HG02870 (cell line): ENCODE results near the gene UVRAG.

Experiments used
- ATAC-seq: cut with Tn5 transposase; IDR thresholded peaks from one replicate; pipeline ENCODE4 v1.9.1; 2021; ENCODE audit warnings: mild to moderate bottlenecking, moderate library complexity; ENCODE audit not compliant: unreplicated experiment

The UVRAG gene

GRCh38 chr11:76086743-76087635 is 272.0 kb downstream of the UVRAG start:
- no peak for ATAC-seq

DNA sequence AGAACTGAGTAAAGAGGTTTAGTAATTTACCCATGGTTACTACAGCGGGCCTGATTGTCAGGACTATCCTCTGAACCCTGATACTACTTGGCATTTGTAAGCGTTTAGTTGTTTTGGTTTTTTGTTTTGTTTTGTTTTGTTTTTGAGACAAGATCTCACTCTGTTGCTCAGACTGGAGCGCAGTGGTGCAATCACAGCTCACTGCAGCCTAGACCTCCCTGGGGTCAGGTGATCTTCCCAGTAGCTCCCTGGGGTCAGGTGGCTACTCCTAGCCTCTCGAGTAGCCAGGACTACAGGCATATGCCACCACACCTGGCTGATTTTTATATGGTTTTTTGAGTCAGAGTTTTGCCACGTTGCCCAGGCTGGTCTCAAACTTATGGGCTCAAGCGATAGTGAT is 272.7 kb downstream of the UVRAG start:
- ATAC-seq = no peak

DNA sequence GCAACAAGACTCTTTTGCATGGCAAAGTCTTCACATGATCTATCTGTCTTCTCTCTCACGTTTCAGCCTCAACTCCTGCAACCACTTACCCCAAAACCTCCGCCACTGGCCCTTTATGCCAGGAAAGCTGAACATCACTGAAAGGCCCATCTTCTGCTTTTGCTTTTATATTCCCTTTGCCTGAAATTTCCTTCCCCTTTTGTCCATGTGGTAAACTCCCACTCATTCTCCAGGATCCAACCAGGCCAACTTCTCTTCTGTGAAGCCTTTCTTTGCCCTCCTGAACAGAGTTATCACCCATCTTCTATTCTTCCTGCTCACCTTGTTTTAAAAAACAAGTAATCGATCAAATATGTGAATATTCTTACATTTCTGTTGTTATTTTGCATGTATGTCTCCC is 273.5 kb downstream of the UVRAG start:
- ATAC-seq = no peak

- no peak for ATAC-seq
These were observed 275.2 kb downstream of the UVRAG start for GRCh38 chr11:76090174-76090573.

GRCh38 chr11:76090821-76091220 is 275.8 kb downstream of the UVRAG start:
- ATAC-seq = no peak

DNA sequence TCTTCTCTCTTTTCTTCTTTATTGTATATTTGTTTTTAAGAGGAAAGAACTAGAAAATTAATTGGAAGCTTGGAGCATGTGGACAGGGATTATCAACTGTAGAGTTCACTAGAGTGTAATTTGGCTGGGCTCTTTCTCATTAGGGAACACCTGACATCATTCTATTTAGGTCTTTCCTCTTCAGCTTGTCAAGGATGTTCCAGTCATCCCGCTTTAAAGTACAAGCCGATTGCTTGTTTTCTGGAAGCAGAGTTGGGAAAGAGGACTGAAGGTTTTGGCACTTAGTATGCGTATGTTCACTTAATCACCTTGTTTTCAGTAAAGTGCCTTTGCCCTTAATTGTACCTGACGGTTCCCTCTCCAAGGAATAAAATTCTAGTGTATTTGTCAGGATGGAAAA is 279.7 kb downstream of the UVRAG start:
- ATAC-seq = no peak

DNA sequence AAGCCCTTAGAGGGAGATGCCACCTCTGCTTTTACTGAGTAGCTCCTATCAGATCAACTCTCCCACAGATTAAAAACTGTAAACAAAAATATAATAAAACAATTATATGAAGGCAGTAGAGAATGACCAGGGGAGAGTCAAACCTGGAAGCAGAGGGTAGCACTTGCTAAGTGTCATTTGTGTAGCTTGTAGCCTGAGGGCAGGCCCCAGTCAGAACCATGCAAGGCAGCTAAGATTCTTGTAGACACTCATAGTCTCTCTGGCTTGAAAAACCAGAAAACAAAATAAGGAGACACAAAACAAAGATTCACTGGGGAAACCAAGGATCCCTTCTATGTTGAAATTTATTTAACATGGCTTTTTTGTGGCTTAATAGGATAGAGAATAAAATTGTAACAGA is 280.9 kb downstream of the UVRAG start:
- ATAC-seq = no peak

DNA sequence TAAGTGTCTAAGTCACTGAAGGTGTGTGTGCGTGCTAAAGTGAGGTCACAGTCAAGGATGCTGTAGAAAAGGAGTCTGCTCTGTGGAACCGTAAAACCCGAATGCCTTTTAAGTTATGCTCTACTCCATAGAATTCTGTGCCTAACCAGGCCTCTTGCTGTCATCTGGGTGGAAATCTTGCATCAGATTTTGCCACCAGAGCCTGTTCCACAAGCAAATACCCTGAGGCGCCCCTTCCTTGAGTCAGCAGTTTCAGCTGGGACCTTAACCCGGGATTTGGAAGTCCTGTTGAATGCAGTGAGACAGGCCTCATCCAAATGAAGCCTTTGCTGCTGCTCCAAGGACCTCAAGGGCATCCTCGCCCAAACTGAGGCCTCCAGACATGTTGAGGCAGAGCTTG is 281.5 kb downstream of the UVRAG start:
- no peak for ATAC-seq

GRCh38 chr11:76102802-76103201 is 287.8 kb downstream of the UVRAG start:
- no peak for ATAC-seq

DNA sequence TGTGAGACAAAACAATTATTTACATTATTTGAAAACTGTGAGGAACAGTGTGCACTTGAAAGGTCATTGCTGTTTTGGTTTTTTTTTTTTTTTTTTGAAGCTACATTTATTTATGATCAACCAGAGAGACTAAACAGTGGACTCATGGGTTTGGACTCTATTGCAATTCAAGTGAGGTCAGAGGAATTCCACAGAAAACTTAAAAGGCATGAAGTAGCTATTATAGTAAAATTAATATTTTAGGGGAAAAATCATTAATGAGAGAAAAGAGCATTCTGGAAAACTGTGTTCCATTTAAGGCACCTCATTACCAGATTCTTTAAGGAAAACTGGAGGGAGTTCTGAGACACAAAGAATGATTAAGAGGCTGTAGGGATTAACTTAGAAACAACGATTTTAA is 288.4 kb downstream of the UVRAG start:
- no peak for ATAC-seq

DNA sequence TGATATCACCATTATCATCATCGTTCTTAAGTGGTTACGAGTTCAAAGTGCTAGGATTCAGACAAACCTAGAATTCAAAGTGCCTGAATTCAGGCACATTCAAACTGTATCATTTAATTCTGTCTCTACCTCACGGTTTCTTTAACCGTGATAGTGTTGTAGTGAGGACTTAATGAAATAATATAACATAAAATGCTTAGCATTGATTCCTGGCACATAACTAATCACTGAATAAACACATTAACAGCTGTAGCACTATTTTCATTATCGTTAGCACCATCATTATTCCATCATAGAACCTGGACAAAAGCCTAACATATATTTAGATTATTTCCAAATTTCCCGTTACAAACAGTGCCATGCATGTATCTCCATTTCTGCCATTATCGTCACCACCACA is 289.3 kb downstream of the UVRAG start:
- ATAC-seq = no peak

DNA sequence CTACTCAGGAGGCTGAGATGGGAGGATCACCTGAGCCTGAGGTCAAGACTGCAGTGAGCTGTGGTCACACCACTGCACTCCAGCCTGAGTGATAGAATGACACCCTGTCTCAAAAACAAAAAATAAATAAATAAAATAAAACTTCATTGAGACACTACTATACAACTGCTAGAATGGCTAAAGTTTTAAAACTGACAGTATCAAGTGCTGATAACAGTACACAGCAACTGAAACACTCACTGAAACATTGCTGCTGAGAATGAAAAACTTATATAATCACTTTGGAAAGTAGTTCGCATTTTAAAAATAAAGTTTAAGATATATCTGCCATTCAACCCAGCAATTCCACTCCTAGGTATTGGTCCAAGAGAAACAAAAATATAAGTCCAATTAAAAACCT is 290.6 kb downstream of the UVRAG start:
- no peak for ATAC-seq

DNA sequence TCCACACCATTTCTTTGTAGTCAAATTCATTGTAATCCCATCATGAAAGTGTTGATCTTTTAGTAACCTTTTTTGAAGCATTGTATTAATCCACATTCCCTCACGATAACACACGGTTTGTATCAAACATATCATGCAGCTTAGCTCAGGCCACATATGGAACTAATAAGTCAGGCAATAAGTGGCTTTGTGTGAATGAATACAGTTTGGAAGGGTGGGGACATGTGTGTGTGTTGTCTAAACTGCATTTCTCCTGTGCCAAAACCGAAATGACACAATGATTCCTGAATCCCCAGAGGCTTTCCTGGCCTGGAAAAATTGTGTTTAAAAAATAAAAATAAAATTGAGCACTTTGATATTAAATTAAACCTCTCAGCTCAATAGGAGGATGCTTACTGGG is 293.0 kb downstream of the UVRAG start:
- no peak for ATAC-seq

DNA sequence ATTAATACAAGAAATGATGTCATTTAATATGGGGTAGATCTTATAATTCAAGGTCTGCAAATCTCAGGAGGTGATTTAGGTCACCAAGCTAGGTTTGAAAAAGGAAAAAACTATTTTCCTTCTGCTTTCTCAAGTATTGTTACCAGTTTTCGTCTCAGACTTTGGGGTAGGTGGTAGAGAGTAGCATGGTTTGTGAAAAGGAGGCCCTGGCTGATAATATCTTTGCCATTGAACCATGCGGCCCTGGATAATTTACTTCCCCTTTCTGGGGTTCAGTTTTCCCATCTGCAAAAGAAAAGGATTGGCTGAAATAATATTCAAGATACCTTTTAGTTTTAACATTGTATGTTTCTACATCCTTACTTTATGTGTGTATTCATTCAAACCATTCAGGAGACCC is 299.2 kb downstream of the UVRAG start:
- ATAC-seq = no peak

DNA sequence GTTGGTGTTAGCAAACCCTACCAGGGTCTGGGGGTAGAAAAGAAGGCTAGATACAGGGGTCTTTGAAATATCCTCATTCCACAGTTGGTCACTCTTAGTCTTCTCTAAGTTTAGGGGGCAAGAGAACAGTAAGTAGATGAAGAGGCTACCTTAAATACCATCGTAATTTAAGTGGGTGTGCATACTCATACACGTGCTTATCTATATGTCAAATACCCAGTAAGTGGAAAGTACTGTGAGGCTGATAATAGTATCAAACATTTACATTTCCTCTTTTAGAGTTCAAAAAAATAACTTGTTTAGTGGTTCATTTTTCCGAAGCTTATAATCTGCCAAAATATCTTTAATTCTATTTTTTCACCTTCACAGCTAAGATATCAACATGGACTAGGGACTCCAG is 300.5 kb downstream of the UVRAG start:
- ATAC-seq = no peak

GRCh38 chr11:76119032-76119431 is 304.0 kb downstream of the UVRAG start:
- ATAC-seq = no peak

DNA sequence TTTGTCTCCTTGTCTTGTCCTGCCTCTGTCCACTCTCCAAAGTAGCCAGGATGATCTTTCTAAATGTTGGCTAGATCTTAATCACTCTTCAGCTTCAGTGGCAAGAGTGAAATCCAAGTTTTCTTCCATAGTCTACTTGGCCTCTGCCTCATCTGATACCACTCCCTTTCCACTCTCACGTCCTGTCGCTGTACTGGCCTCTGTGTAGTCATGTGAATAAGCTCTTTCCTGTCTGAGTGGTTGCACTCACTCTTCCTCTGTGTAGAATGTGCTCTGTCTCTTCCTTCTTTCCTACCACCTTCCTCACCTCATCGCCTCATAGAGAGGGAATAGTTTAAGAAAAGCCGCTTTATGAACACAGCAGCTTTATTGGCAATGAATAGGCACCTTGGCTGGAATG is 304.8 kb downstream of the UVRAG start:
- no peak for ATAC-seq

DNA sequence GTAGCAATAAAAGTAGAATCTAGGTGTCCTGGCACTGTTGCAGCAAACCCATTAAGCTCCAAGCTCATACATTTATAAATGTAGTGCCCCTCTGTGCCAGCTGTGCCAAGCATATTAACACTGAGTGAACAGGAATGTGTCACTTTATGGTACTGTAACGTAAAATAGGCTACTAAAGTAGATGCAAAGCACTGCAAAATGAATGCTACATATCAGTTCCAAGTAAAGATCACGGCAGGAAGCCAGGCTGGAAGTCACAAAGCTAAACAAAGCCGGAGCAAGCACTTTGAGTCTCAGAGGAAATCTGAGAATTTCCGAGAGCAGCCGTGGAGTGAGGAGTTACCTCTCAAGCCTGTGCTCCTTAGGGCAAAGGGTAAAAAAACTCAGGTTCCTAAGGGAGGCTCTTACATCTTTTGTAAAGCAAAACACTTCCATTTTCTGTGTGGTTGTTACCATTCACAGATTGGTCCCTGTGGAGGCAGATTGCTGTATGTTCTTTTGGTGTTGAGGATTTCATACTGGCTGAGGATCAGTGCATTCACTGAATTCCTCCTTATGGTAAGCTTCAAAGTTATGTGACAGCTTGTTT is 305.6 kb downstream of the UVRAG start:
- ATAC-seq = no peak

DNA sequence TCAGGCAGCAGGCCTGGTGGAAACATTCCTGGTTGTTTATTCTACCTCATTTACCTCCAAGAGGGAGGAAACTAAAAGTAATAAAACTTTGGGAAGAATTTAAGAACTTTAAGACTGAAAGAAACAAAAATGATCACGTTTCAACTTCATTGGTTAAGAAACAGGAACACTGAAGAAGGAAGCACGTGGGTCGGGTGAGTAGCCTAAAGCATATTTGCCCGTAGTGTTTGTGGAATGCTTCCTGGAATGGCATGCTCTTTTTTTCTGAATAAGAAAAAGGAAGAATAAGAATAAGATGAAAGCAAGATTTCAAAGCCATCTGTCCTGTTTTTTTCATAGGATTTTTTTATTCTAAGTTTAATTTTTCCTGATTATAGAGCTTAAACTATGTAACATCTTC is 308.2 kb downstream of the UVRAG start:
- ATAC-seq = no peak

DNA sequence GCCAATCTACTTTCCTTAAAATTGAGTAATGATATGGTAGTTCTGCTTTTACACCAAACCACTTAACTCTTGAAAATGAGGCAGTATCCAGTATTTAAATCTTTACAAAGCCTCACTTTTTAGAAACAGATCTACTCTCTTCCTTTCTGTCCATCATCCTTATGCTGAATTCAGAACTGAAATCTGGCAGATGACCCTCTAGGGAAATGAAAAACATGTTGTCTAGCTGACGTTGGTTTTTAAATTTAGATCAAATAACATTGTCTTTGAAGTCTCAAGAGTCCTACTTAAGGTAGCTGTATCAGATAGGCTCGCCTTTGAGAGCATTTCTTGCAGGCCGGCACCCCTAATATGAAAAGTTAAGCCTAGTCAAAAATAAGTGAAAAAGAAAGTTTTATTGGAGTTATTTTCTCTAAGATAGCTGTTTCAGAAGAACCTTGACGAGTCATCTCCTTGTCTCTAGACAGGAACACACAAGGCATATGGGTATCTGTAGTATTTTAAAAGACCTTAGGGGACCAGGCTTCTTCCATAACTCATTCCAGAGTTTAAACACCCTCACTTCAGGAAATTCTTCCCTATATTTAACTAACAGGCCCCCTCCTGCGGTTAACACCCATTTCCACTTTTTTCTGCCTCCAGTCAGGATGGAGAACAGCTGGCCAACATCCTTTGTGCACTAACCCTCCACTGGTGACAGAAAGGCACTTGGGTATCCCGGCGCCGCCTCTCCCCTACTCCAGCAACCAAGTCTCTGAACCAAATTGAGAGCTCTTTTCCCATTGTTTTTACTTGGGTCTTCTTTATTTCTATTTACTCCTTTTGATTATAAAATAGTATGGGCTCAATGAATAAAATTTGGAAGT is 310.1 kb downstream of the UVRAG start:
- ATAC-seq = no peak

GRCh38 chr11:76129729-76130128 is 314.7 kb downstream of the UVRAG start:
- ATAC-seq = no peak

DNA sequence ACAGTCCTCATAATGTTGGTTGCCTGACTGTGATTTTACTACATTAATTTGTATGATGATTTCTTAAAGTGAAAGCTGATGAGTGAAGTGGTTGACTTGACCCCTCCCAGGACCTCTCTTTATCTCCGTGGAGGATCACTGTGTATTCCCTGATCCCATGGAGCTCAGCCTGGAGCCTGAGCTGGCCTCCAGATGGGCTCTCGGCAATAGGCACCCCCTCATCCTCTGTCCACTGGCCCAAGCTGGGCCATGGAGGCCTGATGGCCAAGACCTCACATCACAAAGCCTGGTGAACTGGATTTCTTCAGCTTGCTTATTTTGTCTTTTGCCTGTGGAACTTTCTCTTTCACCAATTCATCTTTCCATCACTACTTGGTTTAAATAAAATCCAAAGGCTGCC is 316.1 kb downstream of the UVRAG start:
- no peak for ATAC-seq
